ENCODE measurements around the gene CCNL1.
A peak's percentile ranks its signal among the peaks of the same experiment; 100 is the strongest.
"Not testable (repeated sequence)": the region's sequence is repeated elsewhere in the genome, so short reads cannot be mapped to it uniquely, and the experiment has no call there.

Gene CCNL1

DNA sequence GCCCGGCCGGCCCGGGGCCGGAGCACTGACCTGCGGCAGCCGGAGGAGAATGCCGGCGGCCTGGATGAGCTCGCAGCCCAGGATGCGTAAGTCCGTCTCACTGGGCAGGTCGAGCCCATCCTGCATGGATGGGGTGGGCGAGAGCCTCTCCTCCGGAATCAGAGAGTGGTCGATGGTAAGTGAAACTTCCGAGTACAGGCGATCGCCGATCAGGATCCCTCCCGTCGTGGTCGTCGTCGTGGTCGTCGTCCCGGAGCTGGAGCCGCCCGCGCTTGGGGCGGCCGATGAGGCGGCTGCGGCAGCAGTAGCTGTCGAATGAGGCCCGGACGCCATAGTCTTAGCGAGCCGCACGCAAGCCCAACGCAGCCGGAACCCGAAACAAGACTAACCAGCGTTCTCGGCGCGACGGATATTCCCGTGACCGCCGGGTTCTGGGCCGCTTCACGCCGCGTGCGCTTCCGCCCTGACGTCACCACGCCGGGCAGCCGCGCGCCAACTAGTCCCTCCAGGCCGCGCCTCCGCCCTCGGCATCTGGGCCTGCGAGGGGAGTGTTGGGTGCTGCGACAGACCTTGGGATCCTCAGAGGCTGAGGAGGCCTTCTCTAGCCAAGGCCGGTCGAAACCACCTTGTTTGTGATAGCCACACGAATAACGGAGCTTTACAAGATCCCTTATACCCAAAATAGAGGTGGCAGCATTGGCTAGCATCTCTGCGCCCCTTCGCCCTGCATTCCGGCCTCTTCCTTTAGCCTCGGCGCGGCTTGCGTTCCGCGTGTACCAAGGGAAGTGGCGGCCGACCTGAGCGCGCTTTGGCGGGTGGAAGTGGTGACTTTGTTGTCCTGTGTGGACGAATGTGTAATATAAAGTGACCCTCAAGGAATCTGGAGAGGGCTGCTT is at the start of gene CCNL1:
TSS of gene CCNL1 (minus strand) at position 386 of the 896 bp plus-strand sequence. CDS start at position 333, 53 bp downstream.
- peak; percentile 90 for DNase-seq

DNA sequence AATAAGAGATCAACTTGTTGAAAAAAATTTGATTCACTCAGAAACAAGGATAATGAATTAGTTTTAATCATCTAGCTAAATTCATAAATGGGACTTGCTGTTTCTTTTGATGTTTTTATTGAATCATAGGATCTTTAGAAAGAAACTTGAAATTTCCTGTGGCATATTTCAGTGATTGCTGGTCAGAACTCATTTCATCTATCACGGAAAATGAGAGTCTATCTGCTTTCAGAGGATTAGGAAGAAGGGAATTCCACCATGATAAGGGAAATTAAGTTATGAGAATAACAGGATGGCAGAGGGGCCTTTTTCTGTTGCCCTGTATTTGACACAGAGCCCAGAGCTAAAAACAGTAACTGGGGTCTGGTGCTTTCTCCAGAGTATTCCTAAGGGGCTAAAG is 44.9 kb upstream of the CCNL1 start:
- DNase-seq, result no peak

DNA sequence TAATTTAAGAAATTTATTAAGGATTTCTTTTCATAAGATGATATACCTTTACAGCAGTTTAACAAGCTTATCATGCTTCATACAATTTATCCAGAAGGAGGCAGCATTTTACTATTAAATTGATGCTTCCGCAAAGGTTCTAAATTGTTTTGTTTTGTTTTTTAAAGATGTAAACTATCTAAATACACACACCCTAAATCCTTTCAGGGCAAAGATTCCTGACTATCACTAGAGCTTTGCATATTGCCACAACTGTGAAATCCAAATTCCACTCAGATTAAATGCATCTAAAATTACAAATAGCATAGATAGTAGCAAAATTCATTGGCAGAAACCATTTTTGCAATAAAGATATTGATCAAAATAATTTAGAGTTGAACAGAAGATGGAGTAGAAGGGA is 44.5 kb upstream of the CCNL1 start:
- DNase-seq, result no peak

DNA sequence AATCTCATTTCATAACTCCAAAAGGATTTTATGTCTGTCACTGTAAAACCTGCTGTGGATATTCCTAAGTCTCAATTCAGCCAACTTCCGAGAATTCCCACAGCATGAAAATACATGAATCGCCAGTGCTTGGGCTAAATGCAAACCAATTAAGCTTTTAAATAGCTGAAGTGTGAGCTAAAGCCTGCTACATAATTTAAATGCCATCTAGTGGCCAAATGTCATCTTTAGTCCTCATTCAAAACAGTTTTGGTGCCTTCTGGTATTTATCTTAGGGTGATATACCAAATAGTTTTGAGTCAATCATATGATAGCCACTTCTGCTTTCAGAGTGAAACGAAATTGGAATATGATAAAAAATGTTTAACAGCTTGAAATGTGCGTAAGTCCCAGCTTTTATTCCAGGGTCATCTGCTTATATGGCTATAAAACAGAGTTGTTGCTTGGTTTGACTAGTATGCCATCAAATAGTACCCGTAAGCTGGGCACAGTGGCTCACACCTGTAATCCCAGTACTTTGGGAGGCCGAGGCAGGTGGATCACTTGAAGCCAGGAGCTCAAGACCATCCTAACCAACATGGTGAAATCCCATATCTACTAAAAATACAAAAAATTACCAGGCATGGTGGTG is 41.8 kb upstream of the CCNL1 start:
- no peak for DNase-seq

DNA sequence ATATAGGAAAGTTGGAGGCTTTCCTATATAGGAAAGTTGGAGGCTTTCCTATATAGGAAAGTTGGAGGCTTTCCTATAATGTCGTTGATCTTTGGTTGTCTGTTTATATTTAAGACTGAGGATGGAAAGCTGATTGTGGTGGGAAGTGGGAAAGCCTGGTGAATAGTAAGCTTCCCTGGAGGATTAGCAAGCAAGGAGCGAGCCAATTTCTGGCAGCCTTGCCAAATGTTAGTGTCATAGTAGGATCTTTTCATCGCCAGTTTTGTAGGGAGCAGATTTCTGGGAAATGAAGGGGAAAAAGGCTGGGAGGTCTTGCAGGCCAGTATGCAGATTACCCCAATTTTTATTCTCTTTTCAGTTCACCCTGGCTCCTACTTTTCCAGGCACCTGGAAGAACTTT is 39.9 kb upstream of the CCNL1 start:
- DNase-seq, result no peak

DNA sequence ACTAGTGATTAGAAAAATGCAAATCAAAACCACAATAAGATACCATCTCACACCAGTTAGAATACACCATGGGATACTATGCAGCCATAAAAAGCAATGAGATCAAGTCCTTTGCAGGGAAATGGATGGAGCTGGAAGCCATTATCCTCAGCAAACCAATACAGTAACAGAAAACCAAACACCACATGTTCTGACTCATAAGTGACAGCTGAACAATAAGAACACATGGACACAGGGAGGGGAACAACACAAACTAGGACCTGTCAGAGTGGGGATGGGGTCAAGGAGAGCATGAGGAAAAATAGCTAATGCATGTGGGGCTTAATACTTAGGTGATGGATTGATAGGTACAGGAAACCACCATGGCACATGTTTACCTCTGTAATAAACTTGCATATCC is 36.0 kb upstream of the CCNL1 start:
- DNase-seq, result no peak

DNA sequence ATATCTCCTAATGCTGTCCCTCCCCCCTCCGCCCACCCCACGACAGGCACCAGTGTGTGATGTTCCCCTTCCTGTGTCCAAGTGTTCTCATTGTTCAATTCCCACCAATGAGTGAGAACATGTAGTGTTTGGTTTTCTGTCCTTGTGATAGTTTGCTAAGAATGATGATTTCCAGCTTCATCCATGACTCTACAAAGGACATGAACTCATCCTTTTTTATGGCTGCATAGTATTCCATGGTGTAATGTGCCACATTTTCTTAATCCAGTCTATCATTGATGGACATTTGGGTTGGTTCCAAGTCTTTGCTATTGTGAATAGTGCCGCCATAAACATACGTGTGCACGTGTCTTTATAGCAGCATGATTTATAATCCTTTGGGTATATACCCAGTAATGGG is 31.2 kb upstream of the CCNL1 start:
- not testable (repeated sequence) for DNase-seq

DNA sequence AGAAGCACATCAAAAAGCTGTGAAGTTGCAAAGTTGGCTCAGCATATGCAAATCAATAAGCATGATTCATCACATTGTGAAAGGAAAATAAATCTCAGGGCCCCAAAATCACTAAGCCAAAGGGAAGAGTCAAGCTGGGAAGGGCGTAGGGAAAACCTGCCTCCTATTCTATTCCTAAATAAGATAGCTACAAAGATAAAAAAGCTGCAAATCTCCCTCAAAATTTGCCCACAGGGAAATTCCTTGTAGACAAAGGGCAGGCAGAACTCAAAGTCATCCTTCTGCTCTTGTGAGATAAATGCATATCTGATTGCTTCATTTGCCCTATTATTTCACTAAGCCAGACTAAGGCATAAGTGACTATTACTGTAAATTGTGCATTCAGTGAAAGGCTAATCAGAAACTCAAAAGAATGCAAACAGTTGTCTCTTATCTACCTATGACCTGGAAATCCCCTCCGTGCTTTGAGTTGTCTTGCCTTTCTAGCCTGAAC is 30.5 kb upstream of the CCNL1 start:
- no peak for DNase-seq

DNA sequence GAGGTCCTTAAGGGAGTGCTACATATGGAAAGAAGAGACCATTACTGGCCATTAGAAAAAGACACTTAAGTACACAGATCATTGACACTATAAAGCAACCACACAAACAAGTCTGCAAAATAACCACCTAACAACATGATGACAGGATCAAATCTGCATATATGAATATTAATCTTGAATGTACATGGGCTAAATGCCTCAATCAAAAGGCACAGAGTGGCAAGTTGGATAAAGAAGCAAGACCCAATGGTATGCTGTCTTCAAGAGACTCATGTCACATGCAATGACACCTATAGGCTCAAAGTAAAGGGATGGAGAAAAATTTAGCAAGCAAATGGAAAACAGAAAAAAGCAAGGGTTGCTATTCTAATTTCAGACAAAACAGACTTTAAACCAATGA is 28.4 kb upstream of the CCNL1 start:
- no peak for DNase-seq

DNA sequence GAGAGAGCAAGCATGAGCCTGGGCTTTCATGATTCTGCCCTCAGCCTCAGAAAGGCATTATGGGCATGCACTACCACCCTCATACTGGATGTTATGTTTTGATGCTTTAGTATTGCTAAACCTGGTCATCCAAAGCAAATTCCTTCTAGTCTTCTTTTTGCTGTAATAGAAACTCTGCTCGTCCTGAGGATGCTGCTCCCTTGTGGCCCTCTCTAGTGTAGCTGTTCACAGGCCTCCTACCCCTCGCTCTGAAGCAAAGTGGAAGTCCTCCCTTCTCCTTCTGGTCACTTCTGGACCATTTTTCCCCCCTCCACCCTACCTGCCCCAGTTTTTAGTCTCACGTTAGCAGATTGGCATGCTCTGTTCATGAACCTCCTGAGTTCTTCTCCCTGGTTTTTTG is 22.9 kb upstream of the CCNL1 start:
- no peak for DNase-seq

DNA sequence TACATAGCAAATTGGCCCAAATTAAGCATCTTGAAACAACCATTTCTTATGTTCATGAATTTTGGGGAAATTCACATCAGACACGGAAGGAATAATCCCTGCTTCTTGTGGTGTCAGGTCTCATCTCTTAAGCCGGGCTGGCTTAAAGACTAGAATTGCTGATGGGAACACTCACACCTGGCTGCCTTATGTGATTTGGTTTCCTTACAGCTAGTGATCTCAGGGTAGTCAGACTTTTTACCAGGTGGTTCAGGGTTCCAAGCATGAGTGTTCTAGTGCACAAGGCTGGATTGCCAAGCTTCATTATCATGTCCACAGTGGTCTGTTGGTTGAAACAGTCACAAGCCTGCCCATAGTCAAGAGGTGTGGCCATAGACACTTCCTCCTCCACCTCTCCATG is 20.3 kb upstream of the CCNL1 start:
- no peak for DNase-seq

DNA sequence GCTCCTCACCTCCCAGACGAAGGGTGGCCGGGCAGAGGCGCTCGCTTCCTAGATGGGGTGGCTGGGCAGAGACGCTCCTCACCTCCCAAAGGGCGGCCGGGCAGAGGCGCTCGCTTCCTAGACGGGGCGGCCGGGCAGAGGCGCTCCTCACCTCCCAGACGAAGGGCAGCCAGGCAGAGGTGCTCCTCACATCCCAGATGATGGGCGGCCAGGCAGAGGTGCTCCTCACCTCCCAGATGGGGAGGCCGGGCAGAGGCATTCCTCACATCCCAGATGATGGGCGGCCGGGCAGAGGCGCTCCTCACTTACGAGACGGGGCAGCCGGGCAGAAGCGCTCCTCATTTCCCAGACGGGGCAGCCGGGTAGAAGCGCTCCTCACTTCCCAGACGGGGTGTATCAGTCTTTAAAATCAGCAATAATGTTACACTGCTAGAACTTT is 19.4 kb upstream of the CCNL1 start:
- DNase-seq, result no peak

DNA sequence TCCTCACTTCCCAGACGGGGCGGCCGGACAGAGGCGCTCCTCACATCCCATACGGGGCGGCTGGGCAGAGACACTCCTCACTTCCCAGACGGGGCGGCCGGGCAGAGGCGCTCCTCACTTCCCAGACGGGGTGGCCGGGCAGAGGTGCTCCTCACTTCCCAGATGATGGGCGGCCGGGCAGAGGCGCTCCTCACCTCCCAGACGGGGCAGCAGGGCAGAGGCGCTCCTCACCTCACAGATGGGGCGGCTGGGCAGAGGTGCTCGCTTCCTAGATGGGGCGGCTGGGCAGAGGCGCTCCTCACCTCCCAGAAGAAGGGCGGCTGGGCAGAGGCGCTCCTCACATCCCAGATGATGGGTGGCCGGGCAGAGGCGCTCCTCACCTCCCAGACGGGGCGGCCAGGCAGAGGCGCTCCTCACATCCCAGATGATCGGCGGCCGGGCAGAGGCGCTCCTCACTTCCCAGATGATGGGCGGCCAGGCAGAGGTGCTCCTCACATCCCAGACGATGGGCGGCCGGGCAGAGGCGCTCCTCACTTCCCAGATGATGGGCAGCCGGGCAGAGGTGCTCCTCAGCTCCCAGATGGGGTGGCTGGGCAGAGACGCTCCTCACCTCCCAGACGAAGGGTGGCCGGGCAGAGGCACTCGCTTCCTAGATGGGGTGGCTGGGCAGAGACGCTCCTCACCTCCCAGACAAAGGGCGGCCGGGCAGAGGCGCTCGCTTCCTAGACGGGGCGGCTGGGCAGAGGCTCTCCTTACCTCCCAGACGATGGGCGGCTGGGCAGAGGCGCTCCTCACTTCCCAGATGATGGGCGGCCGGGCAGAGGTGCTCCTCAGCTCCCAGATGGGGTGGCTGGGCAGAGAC is 18.8 kb upstream of the CCNL1 start:
- DNase-seq, result not testable (repeated sequence)

DNA sequence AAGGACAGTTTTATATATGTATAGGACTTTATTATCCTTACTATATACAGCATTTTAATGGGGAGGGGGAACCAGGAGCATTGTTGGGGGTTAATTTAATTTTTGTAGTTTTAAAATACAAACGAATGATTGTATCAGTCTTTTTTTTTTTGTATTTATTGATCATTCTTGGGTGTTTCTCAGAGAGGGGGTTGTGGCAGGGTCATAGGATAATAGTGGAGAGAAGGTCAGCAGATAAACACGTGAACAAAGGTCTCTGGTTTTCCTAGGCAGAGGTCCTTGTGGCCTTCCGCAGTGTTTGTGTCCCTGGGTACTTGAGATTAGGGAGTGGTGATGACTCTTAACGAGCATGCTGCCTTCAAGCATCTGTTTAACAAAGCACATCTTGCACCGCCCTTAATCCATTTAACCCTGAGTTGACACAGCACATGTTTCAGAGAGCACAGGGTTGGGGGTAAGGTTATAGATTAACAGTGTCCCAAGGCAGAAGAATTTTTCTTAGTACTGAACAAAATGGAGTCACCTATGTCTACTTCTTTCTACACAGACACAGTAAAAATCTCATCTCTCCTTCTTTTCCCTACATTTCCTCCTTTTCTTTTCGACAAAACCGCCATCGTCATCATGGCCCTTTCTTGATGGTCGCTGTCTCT is 18.0 kb upstream of the CCNL1 start:
- DNase-seq, result not testable (repeated sequence)

DNA sequence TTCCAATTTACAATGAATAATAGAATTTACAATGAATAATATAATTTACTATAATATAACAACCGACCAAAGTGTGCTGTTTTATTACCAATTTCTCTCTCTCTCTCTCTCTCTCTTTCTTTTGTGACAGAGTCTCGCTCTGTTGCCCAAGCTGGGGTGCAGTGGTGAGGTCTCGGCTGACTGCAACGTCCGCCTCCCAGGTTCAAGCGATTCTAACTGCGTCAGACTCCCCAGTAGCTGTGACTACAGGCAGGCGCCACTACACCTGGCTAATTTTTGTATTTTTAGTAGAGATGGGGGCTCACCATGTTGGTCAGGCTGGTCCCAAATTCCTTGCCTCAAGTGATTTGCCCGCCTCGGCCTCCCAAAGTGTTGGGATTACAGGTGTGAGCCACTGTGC is 17.0 kb upstream of the CCNL1 start:
- DNase-seq, result no peak

DNA sequence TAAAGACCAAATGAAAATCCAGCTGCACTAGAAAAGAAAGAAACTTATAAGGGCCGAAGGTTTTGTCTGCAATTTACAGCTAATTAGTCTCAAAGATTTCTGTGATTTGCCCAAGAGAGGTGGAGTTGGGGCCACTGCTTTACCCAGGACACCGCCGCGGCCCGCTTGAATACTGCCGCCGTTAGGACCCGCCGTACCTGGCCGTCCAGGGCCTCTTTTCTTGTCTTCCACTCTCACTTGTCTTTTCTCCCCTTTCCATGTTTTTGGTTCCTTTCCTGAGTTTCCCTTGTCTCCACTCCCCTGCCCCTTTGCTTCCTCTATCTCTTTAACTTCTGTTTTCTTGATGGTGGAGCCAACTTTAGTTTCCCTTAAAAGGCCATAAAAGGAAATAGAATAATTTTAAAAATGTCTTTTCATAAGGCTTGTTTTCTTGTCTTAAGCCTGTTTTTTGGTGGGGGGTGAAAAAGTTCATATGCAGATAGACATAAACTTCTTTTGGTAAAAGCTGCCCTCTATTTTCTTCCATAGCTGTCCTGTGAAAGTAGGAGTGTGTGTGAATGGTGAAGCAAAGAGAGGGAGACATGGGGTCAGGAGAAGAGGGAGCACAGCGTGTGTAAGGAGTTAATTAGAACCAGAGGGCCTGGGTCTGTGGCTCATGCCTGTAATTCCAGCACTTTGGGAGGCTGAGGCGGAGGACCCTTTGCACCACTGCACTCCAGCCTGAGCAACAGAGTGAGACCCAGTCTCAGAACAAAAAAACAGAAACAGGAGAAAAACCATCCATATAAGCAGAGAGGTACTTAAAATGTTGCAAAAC is 16.0 kb upstream of the CCNL1 start:
- DNase-seq, result no peak

DNA sequence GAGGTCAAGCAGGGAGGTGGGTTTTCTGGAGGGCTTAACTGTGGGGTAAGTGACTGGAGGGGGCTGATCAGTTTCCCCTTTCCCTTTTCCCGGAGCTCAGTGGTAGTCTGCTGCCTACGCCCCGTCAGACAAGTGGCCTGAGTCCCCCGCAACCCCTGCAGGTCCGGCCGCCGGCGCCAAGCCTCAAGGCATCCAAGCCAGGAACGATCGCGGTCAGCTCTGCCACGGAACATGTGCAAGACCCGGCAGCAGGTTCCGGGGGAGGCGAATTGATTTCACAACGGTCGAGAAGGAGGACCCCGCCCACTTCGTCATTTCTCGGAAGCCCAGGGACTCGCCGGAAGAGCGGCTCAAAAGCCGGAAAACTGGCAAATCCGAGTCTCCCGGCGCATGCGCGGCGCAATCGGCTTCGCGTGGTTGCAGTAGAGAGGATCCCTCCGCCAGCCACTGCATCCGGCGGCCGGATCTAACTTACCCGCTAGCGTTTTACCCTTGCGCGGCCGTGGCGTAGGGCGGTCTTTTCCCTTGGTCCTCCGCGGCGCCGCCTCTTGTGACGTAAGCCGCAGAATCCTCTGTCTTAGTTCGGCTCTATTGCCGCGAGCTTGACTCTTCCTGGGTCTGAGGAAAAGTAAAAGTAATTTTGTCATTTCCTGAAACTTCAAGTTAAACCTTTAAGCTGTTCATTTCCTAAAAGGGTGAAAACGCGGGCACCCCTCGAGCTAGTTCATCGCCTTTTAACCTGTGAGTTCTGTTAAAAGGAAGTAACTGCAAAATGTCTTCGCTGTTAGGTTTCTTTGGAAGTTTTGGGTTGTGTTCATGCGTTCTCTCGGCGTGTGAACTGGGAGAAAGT is 14.9 kb upstream of the CCNL1 start:
- DNase-seq, result peak; percentile 90

DNA sequence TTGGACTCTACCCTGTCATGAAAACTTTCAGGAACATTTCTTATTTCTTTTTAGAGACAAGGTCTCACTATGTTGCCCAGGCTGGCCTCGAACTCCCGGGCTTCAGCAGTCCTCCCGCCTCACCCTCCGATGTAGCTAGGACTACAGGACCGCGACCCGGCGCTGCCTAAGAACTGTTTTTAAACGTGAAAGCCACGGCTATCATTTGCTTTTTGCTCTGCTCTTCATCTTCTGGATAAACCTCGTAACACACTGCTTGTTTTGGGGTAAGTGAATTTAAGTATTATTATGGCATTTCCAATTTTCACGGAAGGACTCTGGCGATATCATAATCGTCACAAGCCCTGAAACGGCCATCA is 14.3 kb upstream of the CCNL1 start:
- DNase-seq, result no peak

DNA sequence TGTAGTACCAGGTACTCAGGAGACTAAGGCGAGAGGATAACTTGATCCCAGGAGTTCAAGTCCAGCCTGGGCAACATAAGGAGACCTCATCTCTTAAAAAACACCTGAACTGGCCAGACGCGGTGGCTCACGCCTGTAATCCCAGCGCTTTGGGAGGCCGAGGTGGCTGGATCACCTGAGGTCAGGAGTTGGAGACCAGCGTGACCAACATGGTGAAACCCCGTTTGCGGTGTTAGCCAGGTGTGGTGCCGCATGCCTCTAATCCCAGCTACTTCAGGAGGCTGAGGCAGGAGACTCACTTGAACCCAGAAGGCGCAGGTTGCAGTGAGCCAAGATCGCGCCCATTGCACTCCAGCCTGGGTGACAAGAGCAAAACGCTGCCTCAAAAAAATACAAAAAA is 13.4 kb upstream of the CCNL1 start:
- not testable (repeated sequence) for DNase-seq

DNA sequence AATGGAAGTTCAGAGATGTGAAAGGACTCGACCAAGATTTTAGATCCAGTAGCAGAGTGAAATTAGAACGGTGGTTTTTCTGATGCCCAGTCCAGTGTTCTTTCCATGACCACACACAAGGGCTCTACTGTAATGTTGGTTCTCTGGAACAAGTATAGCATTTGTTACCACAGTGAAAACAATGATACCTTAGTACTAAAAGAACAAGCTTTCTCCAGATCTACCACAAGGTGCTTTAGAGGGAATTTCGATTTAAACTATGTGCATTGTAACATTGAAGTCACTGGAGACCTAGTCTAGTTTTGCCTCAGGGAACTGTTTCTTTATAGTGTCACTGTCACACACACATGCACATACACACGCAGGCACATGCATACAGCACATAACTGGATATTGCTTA is 12.8 kb upstream of the CCNL1 start:
- DNase-seq, result no peak

DNA sequence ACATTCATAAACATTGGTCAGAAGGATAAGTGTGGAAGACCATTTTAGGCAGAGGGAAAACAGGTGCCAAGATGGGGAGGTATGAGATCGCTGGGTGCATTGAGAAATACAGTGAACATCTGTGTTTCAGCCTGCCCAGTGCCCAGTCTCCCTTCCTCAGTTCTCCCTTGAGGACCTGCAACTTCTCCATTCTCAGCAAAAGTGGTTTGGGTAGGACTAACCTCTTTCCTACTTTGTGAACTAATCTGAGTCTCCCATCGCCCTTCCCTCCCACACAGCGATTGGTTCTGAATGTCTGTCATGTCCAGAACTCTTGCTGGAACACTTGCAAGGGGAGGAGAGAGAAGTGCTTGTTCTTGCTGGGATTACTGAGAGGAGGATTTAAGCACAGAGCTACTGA is 10.9 kb upstream of the CCNL1 start:
- no peak for DNase-seq

All from NCI-H1048 (cell line).